ENCODE results near the gene CDK5. TPM values are rescaled to one million over a fixed set of nuclear protein-coding genes. Genes with fewer than 3 reads are reported as not detected.
A peak's percentile ranks its signal among the peaks of the same experiment; 100 is the strongest.

CDK5 gene
- total and polyA plus RNA-seq, 9 of the 15 experiments (the other 6 are each of a cell fraction or from before 2014, with no cell fraction given), result 3.2 to 38.0 (median 27.5) TPM

DNA sequence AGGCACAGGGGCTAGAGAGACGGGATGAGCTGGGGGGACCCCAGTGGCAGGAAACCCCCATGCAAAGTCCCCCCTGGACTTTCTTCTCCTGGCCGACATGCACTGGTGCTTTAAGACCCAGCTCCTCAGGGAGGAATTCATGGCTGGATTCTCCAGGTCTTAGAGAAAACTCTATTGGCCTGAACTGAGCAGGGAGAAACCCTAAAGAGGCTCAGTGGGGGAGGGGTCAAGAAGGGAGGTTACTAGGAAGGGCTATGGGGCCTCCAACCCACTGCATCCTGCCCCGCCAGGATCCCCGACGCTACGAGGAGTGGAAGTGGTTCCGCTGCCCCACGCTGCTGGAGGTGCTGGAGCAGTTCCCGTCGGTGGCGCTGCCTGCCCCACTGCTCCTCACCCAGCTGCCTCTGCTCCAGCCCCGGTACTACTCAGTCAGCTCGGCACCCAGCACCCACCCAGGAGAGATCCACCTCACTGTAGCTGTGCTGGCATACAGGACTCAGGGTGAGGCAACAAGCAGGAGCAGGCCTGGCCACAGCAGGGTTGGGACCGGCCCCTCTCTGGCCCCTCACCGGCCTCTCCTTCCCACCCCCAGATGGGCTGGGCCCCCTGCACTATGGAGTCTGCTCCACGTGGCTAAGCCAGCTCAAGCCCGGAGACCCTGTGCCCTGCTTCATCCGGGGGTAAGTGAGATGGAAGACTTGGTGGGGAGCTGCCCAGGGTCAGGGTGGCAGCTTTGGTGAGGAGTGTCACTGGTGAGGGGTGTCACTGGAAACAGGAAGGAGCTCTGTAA is 47.2 kb downstream of the CDK5 start (continued):
- TF ChIP-seq, protein P1, sequence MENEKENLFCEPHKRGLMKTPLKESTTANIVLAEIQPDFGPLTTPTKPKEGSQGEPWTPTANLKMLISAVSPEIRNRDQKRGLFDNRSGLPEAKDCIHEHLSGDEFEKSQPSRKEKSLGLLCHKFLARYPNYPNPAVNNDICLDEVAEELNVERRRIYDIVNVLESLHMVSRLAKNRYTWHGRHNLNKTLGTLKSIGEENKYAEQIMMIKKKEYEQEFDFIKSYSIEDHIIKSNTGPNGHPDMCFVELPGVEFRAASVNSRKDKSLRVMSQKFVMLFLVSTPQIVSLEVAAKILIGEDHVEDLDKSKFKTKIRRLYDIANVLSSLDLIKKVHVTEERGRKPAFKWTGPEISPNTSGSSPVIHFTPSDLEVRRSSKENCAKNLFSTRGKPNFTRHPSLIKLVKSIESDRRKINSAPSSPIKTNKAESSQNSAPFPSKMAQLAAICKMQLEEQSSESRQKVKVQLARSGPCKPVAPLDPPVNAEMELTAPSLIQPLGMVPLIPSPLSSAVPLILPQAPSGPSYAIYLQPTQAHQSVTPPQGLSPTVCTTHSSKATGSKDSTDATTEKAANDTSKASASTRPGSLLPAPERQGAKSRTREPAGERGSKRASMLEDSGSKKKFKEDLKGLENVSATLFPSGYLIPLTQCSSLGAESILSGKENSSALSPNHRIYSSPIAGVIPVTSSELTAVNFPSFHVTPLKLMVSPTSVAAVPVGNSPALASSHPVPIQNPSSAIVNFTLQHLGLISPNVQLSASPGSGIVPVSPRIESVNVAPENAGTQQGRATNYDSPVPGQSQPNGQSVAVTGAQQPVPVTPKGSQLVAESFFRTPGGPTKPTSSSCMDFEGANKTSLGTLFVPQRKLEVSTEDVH (IDR thresholded peaks at IDR 0.05; ENCODE audit: low read depth, partially characterized antibody), result no peak
- TF ChIP-seq POLR2AphosphoS2 (IDR thresholded peaks at IDR 0.05; ENCODE audit: low read length) (no peak), MYBL2 (IDR thresholded peaks at IDR 0.05; ENCODE audit: low read depth) (no peak), MYBL2 (CRISPR knock-in tag; IDR thresholded peaks at IDR 0.05; ENCODE audit: borderline replicate concordance) (no peak), VEZF1 (CRISPR knock-in tag; IDR thresholded peaks at IDR 0.05) (peak; percentile 23; the same call in 1 of the 2 replicates), SMARCA5 (IDR thresholded peaks at IDR 0.05) (no peak), NFE2 (IDR thresholded peaks at IDR 0.05; ENCODE audit: low read depth) (0 out of 2 replicates have a peak, but pooled peaks have one; percentile 10), ZNF23 (CRISPR knock-in tag; IDR thresholded peaks at IDR 0.05) (no peak), IRF2 (CRISPR knock-in tag; IDR thresholded peaks at IDR 0.05) (no peak), TCF3 (CRISPR knock-in tag; IDR thresholded peaks at IDR 0.05) (0 out of 2 replicates have a peak, but pooled peaks have one; percentile 6), TGIF2 (CRISPR knock-in tag; IDR thresholded peaks at IDR 0.05) (no peak), ZNF175 (CRISPR knock-in tag; IDR thresholded peaks at IDR 0.05; ENCODE audit: low read depth) (no peak), ZNF395 (CRISPR knock-in tag; IDR thresholded peaks at IDR 0.05) (peak; percentile 85; the same call in 1 of the 2 replicates), NFATC3 (IDR thresholded peaks at IDR 0.05) (no peak), LEF1 (IDR thresholded peaks at IDR 0.05) (peak; percentile 30; the same call in 1 of the 2 replicates), CBX1 (IDR thresholded peaks at IDR 0.05; ENCODE audit: low read depth) (no peak), ZNF134 (CRISPR knock-in tag; conservative IDR thresholded peaks at IDR 0.05) (0 out of 2 replicates have a peak, but pooled peaks have one; percentile 30), POU5F1 (IDR thresholded peaks at IDR 0.05; ENCODE audit: borderline replicate concordance, low read depth, low read length, partially characterized antibody) (no peak), ZNF644 (tag; IDR thresholded peaks at IDR 0.05; ENCODE audit: low read depth) (peak; percentile 61), ZZZ3 (IDR thresholded peaks at IDR 0.05) (no peak)
- TF ChIP-seq, protein P2, sequence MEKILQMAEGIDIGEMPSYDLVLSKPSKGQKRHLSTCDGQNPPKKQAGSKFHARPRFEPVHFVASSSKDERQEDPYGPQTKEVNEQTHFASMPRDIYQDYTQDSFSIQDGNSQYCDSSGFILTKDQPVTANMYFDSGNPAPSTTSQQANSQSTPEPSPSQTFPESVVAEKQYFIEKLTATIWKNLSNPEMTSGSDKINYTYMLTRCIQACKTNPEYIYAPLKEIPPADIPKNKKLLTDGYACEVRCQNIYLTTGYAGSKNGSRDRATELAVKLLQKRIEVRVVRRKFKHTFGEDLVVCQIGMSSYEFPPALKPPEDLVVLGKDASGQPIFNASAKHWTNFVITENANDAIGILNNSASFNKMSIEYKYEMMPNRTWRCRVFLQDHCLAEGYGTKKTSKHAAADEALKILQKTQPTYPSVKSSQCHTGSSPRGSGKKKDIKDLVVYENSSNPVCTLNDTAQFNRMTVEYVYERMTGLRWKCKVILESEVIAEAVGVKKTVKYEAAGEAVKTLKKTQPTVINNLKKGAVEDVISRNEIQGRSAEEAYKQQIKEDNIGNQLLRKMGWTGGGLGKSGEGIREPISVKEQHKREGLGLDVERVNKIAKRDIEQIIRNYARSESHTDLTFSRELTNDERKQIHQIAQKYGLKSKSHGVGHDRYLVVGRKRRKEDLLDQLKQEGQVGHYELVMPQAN (IDR thresholded peaks at IDR 0.05; ENCODE audit: borderline replicate concordance), result peak; percentile 92

Measured in K562 (cell line).